Spleen (tissue), 11 donors: ENCODE measurements around the gene SLC9A8. TPM values are rescaled to one million over a fixed set of nuclear protein-coding genes. Genes with fewer than 3 reads are reported as not detected.
"Not testable (repeated sequence)": the region's sequence is repeated elsewhere in the genome, so short reads cannot be mapped to it uniquely, and the experiment has no call there.

ENCODE experiments used
- DNase-seq: peaks from one replicate; pipeline ENCODE4 v3.0.0-alpha.2; 2020
- H3K27ac ChIP-seq, 8 donors: fragments of 200-600 bp; sonication (generic) in 7 of 8; 1 replicate in 4 of 8; 2 replicates in 4 of 8; pipeline versions ENCODE4 v1.5.0 to v1.8.0; 2016 to 2021; ENCODE audit warnings: inconsistent platforms in 4 of 8, mild to moderate bottlenecking in 4 of 8, moderate library complexity in 1 of 8
- H3K27me3 ChIP-seq, 7 donors: fragments of 200-600 bp; sonication (generic) in 6 of 7; replicated peaks in 1 of 7; 1 replicate in 4 of 7; 2 replicates in 3 of 7; pipeline versions ENCODE4 v1.5.0 to v1.8.0; 2016 to 2021; ENCODE audit warnings: inconsistent platforms in 3 of 7, mild to moderate bottlenecking in 1 of 7
- H3K36me3 ChIP-seq, 6 donors: fragments of 200-600 bp; sonication (generic) in 5 of 6; 1 replicate in 4 of 6; 2 replicates in 2 of 6; pipeline versions ENCODE4 v1.5.0 to v1.8.0; 2016 to 2021; ENCODE audit warnings: inconsistent platforms in 2 of 6
- H3K4me1 ChIP-seq, 6 donors: fragments of 200-600 bp; sonication (generic) in 5 of 6; 1 replicate in 3 of 6; 2 replicates in 3 of 6; pipeline versions ENCODE4 v1.5.0 to v1.8.0; 2016 to 2021; ENCODE audit warnings: inconsistent platforms in 3 of 6
- H3K4me3 ChIP-seq, 8 donors: fragments of 200-600 bp; sonication (generic) in 7 of 8; 1 replicate in 4 of 8; 2 replicates in 4 of 8; pipeline versions ENCODE4 v1.5.0 to v1.8.0; 2016 to 2021; ENCODE audit warnings: inconsistent platforms in 4 of 8, mild to moderate bottlenecking in 4 of 8, moderate library complexity in 2 of 8
- H3K9me3 ChIP-seq, 8 donors: fragments of 200-600 bp; sonication (generic) in 7 of 8; 1 replicate in 4 of 8; 2 replicates in 4 of 8; pipeline versions ENCODE4 v1.5.0 to v1.8.0; 2016 to 2021; ENCODE audit warnings: inconsistent platforms in 4 of 8
- POLR2A ChIP-seq, 3 donors: fragments of 450-650 bp; IDR thresholded peaks; one replicate each; pipeline ENCODE4 v1.5.1; 2017; ENCODE audit warnings: antibody characterized with exemption in 3 of 3, mild to moderate bottlenecking in 1 of 3
- POLR2AphosphoS5 ChIP-seq, 3 donors: sonication (generic); formaldehyde crosslinking; IDR thresholded peaks; one replicate each; pipeline ENCODE4 v1.5.1; 2017; ENCODE audit warnings: antibody characterized with exemption in 3 of 3
- WGBS, 5 donors: extraction: QIAGEN DNeasy Blood & Tissue Kit in 3 of 5; methylation state at CpG; one replicate each; pipeline versions ENCODE4 v1.1.5 to v1.1.7; 2013 to 2018; 5-methylcytosine and 5-hydroxymethylcytosine counted together
- intact Hi-C: fragments of 100-400 bp; cut with DNase I; formaldehyde crosslinking; loops from one replicate; pipeline ENCODE4 v1.15.0; 2023; ENCODE audit warnings: low total_unique reads
- polyA plus RNA-seq, 3 donors: library from polyadenylated mRNA; stranded (reverse); fragments of 200-250 nt; gene quantifications; one replicate each; pipeline ENCODE4 v1.2.1, GENCODE V29; 2013
- total RNA-seq, 7 donors: library from RNA; depleted of rRNA in 3 of 7; stranded (reverse); fragments of >200 nt in 3 of 7; fragmentation: NEBNext Ultra II Directional in 4 of 7; extraction: Animal tissue kit (Norgen Biotek cat#: 25700) in 4 of 7; gene quantifications; one replicate each; pipeline versions ENCODE4 v1.1.0 to v1.2.1, GENCODE V29; 2016 to 2021
- TF ChIP-seq, protein P1 (sequence below), 11 experiments: fragments of 200-600 bp in 7 of 11; fragments of 450-650 bp in 4 of 11; sonication (generic) in 4 of 11; IDR thresholded peaks in 8 of 11; conservative IDR thresholded peaks in 3 of 11; 1 replicate in 7 of 11; 2 replicates in 4 of 11; pipeline versions ENCODE4 v1.4.0 to v1.8.0; 2016 to 2021; ENCODE audit warnings: antibody characterized with exemption in 11 of 11, inconsistent platforms in 4 of 11, mild to moderate bottlenecking in 1 of 11
- donor health status: healthy with polysubstance abuse.
- donor health status: DM: no; HTN: no; CAD: no; lungs with moderate emphysema.
- donor health status: DM: no; HTN: no; CAD: no.
- donor health status: Bipolar disorder and iron deficiency.
- donor health status: healthy.
- donor health status: DM: no; HTN: no; CAD: no.
- donor health status: DM: yes; HTN: yes; CAD: no.

The SLC9A8 gene
- total and polyA plus RNA-seq, 10 donors = 4.6 to 35.3 (median 22.3) TPM

DNA sequence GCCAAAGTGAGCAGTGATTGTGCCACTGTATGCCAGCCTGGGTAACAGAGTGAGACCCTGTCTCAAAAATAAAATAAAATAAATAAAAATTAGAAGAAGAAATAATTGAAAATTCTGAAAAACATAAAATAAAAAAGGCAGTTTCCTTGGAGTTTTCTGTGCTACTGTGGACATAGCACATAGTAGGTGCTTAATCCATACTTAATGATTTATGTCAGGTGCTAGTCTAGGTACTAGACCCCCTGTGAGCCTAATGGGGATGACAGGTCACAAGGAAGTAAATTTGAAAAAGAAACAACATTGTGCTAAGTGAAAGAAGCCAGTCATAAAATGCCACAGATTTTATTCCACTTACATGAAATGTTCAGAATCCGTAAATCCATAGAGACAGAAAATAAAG lies 9.2 kb upstream of the SLC9A8 start:
- intact Hi-C loops = no loop called here
- WGBS, 5 donors = 88 to 96% (median 93%) methylated on average over 1 of the region's 1 CpG
- Histone ChIP-seq H3K36me3 (no peaks in the 10 kb centered on the region), H3K27me3 (no peaks in the 10 kb centered on the region), H3K9me3 (no peaks in the 10 kb centered on the region), H3K4me3 (no peak overlapping the region), H3K27ac (peak overlapping the region in 1 of 8 donors; percentile 79), H3K4me1 (peaks cover 5 to 55% (median 36%) of the 10 kb centered on the region in 6 donors)
- DNase-seq = no peak
- TF ChIP-seq POLR2AphosphoS5 (IDR thresholded peaks at IDR 0.05) (no peak), POLR2A (IDR thresholded peaks at IDR 0.05) (no peak)
- TF ChIP-seq, protein P1, sequence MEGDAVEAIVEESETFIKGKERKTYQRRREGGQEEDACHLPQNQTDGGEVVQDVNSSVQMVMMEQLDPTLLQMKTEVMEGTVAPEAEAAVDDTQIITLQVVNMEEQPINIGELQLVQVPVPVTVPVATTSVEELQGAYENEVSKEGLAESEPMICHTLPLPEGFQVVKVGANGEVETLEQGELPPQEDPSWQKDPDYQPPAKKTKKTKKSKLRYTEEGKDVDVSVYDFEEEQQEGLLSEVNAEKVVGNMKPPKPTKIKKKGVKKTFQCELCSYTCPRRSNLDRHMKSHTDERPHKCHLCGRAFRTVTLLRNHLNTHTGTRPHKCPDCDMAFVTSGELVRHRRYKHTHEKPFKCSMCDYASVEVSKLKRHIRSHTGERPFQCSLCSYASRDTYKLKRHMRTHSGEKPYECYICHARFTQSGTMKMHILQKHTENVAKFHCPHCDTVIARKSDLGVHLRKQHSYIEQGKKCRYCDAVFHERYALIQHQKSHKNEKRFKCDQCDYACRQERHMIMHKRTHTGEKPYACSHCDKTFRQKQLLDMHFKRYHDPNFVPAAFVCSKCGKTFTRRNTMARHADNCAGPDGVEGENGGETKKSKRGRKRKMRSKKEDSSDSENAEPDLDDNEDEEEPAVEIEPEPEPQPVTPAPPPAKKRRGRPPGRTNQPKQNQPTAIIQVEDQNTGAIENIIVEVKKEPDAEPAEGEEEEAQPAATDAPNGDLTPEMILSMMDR (IDR thresholded peaks at IDR 0.05 in 8 of 11, conservative IDR thresholded peaks at IDR 0.05 in 3 of 11) = no peak

DNA sequence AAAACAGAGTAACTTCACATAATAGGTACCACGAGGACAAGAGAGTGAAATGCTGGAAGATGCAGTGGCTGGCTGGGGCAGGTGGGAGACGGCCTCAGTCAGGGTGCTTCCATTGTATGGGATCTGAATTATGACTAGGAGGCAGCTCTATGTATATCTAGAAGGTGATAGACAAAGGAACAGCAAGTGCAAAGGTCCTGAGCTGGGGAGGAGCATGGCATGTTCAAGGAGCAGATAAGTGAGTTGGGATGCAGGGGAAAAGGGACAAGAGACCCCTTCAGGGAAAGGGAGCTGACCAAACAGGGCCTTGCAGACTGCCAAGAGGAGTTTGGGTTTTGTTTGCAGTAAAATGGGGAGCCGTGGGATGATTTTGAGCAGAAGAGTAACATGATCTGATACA lies 8.3 kb upstream of the SLC9A8 start:
- Histone ChIP-seq H3K27me3 (no peaks in the 10 kb centered on the region), H3K36me3 (no peaks in the 10 kb centered on the region), H3K4me1 (peaks cover 5 to 61% (median 40%) of the 10 kb centered on the region in 6 donors), H3K4me3 (no peak overlapping the region), H3K9me3 (no peaks in the 10 kb centered on the region), H3K27ac (peak overlapping the region in 1 of 8 donors; percentile 26)
- 86 to 94% (median 92%) methylated on average over 3 of the region's 3 CpGs for WGBS, 5 donors
- no peak for DNase-seq
- intact Hi-C loops = no loop called here
- TF ChIP-seq POLR2A (IDR thresholded peaks at IDR 0.05) (no peak), POLR2AphosphoS5 (IDR thresholded peaks at IDR 0.05) (no peak)
- TF ChIP-seq, protein P1 (IDR thresholded peaks at IDR 0.05 in 8 of 11, conservative IDR thresholded peaks at IDR 0.05 in 3 of 11) = no peak

DNA sequence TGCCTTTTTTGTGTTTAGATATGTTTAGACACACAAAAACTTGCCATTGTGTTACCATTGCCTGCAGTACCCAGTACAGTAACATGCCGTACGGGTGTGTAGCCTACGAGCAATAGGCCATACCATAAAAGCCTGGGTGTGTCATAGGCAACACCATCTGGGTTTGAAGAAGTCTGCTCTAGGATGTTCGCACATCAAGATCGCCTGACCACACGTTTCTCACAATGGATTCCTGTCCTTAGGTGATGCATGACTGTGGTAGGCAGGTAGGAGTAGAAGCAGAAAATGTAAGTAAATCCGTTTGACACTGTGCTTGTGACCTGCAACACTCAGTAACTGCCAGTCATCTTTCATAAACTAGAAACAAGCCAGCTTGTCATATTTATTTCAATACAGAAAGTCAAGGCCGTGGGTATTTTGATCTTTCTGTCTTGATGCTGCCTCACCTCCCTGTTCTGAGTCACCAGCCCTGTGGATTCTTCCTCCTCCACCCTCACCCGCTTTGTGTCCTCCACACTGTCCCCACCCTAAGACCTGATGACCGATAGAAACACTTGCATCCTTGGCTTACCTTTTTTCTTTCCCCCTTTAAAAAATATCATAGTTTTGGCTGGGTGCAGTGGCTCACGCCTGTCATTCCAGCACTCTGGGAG lies 7.3 kb upstream of the SLC9A8 start:
- H3K9me3 ChIP-seq, H3K27me3 ChIP-seq, intact Hi-C loops, H3K36me3 ChIP-seq, H3K4me3 ChIP-seq, DNase-seq: not testable (repeated sequence)
- 63 to 74% (median 69%) methylated on average over 9 to 11 of the region's 11 CpGs for WGBS, 5 donors
- H3K27ac ChIP-seq = peak overlapping the region in 1 of 8 donors; percentile 33
- H3K4me1 ChIP-seq = peaks cover 5 to 52% (median 32%) of the 10 kb centered on the region in 6 donors

DNA sequence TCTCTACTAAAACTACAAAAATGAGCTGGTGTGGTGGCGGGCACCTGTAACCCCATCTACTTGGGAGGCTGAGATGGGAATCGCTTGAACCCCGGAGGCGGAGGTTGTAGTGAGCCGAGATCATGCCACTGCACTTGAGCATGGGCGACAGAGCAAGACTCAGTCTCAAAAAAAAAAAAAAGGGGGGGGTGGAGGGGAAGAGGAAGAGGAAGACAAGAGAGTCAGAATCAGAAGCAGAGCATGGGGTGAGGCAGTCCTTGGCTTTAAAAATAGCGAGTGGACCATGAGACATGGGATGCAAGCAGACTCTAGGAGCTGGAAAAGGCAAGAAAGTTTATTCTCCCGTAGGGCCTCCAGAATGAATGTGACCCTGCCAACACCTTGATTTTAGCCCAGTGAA lies 3.9 kb upstream of the SLC9A8 start:
- Histone ChIP-seq H3K27me3 (no peaks in the 10 kb centered on the region), H3K27ac (peak overlapping the region in 3 of 8 donors; percentile 19 to 61 (median 38)), H3K36me3 (no peaks in the 10 kb centered on the region), H3K4me3 (no peak overlapping the region), H3K9me3 (no peaks in the 10 kb centered on the region), H3K4me1 (peaks cover 6 to 41% (median 19%) of the 10 kb centered on the region in 6 donors)
- WGBS, 5 donors = 67 to 83% (median 74%) methylated on average over 8 of the region's 8 CpGs
- no peak for DNase-seq
- TF ChIP-seq POLR2AphosphoS5 (IDR thresholded peaks at IDR 0.05) (no peak), POLR2A (IDR thresholded peaks at IDR 0.05) (no peak)
- TF ChIP-seq, protein P1 (IDR thresholded peaks at IDR 0.05 in 8 of 11, conservative IDR thresholded peaks at IDR 0.05 in 3 of 11) = no peak
- intact Hi-C loops = no loop called here
